ENCODE data around the gene MTARC2. TPM values are rescaled to one million over a fixed set of nuclear protein-coding genes. Genes with fewer than 3 reads are reported as not detected.

Gene MTARC2
- total and polyA plus RNA-seq, 5 donors from 2014 or later, result not detected

GRCh38 chr1:220772846-220773245 lies 24.7 kb downstream of the MTARC2 start:
- H3K9me3 Mint-ChIP-seq, result no peaks in the 10 kb centered on the region
- H3K4me1 Mint-ChIP-seq, result peaks cover 0 to 2% (median 0%) of the 10 kb centered on the region in 4 donors
- H3K4me1 ChIP-seq (ENCODE audit: control insufficient read depth, insufficient read depth, low read length, poor library complexity, severe bottlenecking), result no peaks in the 10 kb centered on the region
- ATAC-seq (ENCODE audit: low read depth in 2 of 2) (no peak), DNase-seq (no peak)
- H3K27ac Mint-ChIP-seq, result no peak overlapping the region
- H3K27ac ChIP-seq (ENCODE audit: insufficient read depth, low read length, poor library complexity, severe bottlenecking), result no peak overlapping the region
- H3K27me3 Mint-ChIP-seq, result peaks cover 5% of the 10 kb centered on the region
- no peaks in the 10 kb centered on the region for H3K36me3 ChIP-seq (ENCODE audit: control insufficient read depth, insufficient read depth, low read length)
- H3K4me3 Mint-ChIP-seq, result no peak overlapping the region
- H3K9me3 ChIP-seq (ENCODE audit: control insufficient read depth in 2 of 2, low read length in 2 of 2), result no peaks in the 10 kb centered on the region
- no peaks in the 10 kb centered on the region for H3K27me3 ChIP-seq (ENCODE audit: control insufficient read depth, insufficient read depth, low read length)
- H3K36me3 Mint-ChIP-seq, result no peaks in the 10 kb centered on the region
- no peak overlapping the region for H3K4me3 ChIP-seq (ENCODE audit: low read depth, low read length)

- H3K4me1 ChIP-seq (ENCODE audit: control insufficient read depth, insufficient read depth, low read length, poor library complexity, severe bottlenecking), result no peaks in the 10 kb centered on the region
- H3K36me3 ChIP-seq (ENCODE audit: control insufficient read depth, insufficient read depth, low read length), result no peaks in the 10 kb centered on the region
- DNase-seq (peak in 1 of 3 donors; percentile 20), ATAC-seq (ENCODE audit: low read depth in 2 of 2) (no peak)
- no peak overlapping the region for H3K4me3 ChIP-seq (ENCODE audit: low read depth, low read length)
- no peak overlapping the region for H3K27ac Mint-ChIP-seq
- H3K36me3 Mint-ChIP-seq, result no peaks in the 10 kb centered on the region
- peaks cover 5% of the 10 kb centered on the region for H3K27me3 Mint-ChIP-seq
- no peak overlapping the region for H3K4me3 Mint-ChIP-seq
- H3K27me3 ChIP-seq (ENCODE audit: control insufficient read depth, insufficient read depth, low read length), result no peaks in the 10 kb centered on the region
- H3K27ac ChIP-seq (ENCODE audit: insufficient read depth, low read length, poor library complexity, severe bottlenecking), result no peak overlapping the region
- H3K9me3 ChIP-seq (ENCODE audit: control insufficient read depth in 2 of 2, low read length in 2 of 2), result no peaks in the 10 kb centered on the region
- no peaks in the 10 kb centered on the region for H3K9me3 Mint-ChIP-seq
- H3K4me1 Mint-ChIP-seq, result peaks cover 0 to 2% (median 0%) of the 10 kb centered on the region in 4 donors
Measured at GRCh38 chr1:220775240-220775853, 27.2 kb downstream of the MTARC2 start.

- H3K27me3 Mint-ChIP-seq, result peaks cover 9% of the 10 kb centered on the region
- no peaks in the 10 kb centered on the region for H3K36me3 Mint-ChIP-seq
- no peak overlapping the region for H3K27ac Mint-ChIP-seq
- H3K4me3 Mint-ChIP-seq, result no peak overlapping the region
- peaks cover 0 to 2% (median 0%) of the 10 kb centered on the region in 4 donors for H3K4me1 Mint-ChIP-seq
- H3K9me3 Mint-ChIP-seq, result no peaks in the 10 kb centered on the region
- H3K27ac ChIP-seq (ENCODE audit: insufficient read depth, low read length, poor library complexity, severe bottlenecking), result no peak overlapping the region
- no peak overlapping the region for H3K4me3 ChIP-seq (ENCODE audit: low read depth, low read length)
- H3K36me3 ChIP-seq (ENCODE audit: control insufficient read depth, insufficient read depth, low read length), result no peaks in the 10 kb centered on the region
- H3K4me1 ChIP-seq (ENCODE audit: control insufficient read depth, insufficient read depth, low read length, poor library complexity, severe bottlenecking), result no peaks in the 10 kb centered on the region
- ATAC-seq (ENCODE audit: low read depth in 2 of 2) (no peak), DNase-seq (no peak)
- no peaks in the 10 kb centered on the region for H3K9me3 ChIP-seq (ENCODE audit: control insufficient read depth in 2 of 2, low read length in 2 of 2)
- H3K27me3 ChIP-seq (ENCODE audit: control insufficient read depth, insufficient read depth, low read length), result no peaks in the 10 kb centered on the region
Measured at GRCh38 chr1:220776254-220776653, 28.1 kb downstream of the MTARC2 start.

GRCh38 chr1:220776720-220777326 lies 28.7 kb downstream of the MTARC2 start:
- Mint-ChIP-seq H3K4me1 (peaks cover 0 to 2% (median 0%) of the 10 kb centered on the region in 4 donors), H3K27ac (no peak overlapping the region), H3K36me3 (no peaks in the 10 kb centered on the region), H3K9me3 (no peaks in the 10 kb centered on the region), H3K27me3 (peaks cover 15% of the 10 kb centered on the region), H3K4me3 (no peak overlapping the region)
- Histone ChIP-seq H3K36me3 (ENCODE audit: control insufficient read depth, insufficient read depth, low read length) (no peaks in the 10 kb centered on the region), H3K27ac (ENCODE audit: insufficient read depth, low read length, poor library complexity, severe bottlenecking) (no peak overlapping the region), H3K27me3 (ENCODE audit: control insufficient read depth, insufficient read depth, low read length) (no peaks in the 10 kb centered on the region), H3K9me3 (ENCODE audit: control insufficient read depth in 2 of 2, low read length in 2 of 2) (no peaks in the 10 kb centered on the region), H3K4me1 (ENCODE audit: control insufficient read depth, insufficient read depth, low read length, poor library complexity, severe bottlenecking) (no peaks in the 10 kb centered on the region), H3K4me3 (ENCODE audit: low read depth, low read length) (no peak overlapping the region)
- DNase-seq, result peak; percentile 24 to 59 (median 38)
- peak; percentile 43 to 55 for ATAC-seq (ENCODE audit: low read depth in 2 of 2)

GRCh38 chr1:220783453-220783852 lies 35.3 kb downstream of the MTARC2 start:
- H3K4me3 ChIP-seq (ENCODE audit: low read depth, low read length), result no peak overlapping the region
- H3K27ac ChIP-seq (ENCODE audit: insufficient read depth, low read length, poor library complexity, severe bottlenecking), result no peak overlapping the region
- no peaks in the 10 kb centered on the region for H3K36me3 ChIP-seq (ENCODE audit: control insufficient read depth, insufficient read depth, low read length)
- no peaks in the 10 kb centered on the region for H3K36me3 Mint-ChIP-seq
- peaks cover 6% of the 10 kb centered on the region for H3K27me3 ChIP-seq (ENCODE audit: control insufficient read depth, insufficient read depth, low read length)
- H3K4me3 Mint-ChIP-seq, result no peak overlapping the region
- no peaks in the 10 kb centered on the region for H3K4me1 ChIP-seq (ENCODE audit: control insufficient read depth, insufficient read depth, low read length, poor library complexity, severe bottlenecking)
- peaks cover 48% of the 10 kb centered on the region for H3K27me3 Mint-ChIP-seq
- no peaks in the 10 kb centered on the region for H3K9me3 Mint-ChIP-seq
- DNase-seq, result no peak
- H3K4me1 Mint-ChIP-seq, result no peaks in the 10 kb centered on the region
- peak overlapping the region in 1 of 3 donors; percentile 49 for H3K27ac Mint-ChIP-seq
- no peak for ATAC-seq (ENCODE audit: low read depth in 2 of 2)
- H3K9me3 ChIP-seq (ENCODE audit: control insufficient read depth in 2 of 2, low read length in 2 of 2), result no peaks in the 10 kb centered on the region

GRCh38 chr1:220784751-220785150 lies 36.6 kb downstream of the MTARC2 start:
- H3K27me3 Mint-ChIP-seq, result peaks cover 59% of the 10 kb centered on the region
- DNase-seq, result no peak
- H3K4me1 Mint-ChIP-seq, result no peaks in the 10 kb centered on the region

GRCh38 chr1:220785166-220786056 lies 37.3 kb downstream of the MTARC2 start:
- Histone ChIP-seq H3K4me3 (ENCODE audit: low read depth, low read length) (no peak overlapping the region), H3K9me3 (ENCODE audit: control insufficient read depth in 2 of 2, low read length in 2 of 2) (no peaks in the 10 kb centered on the region), H3K27me3 (ENCODE audit: control insufficient read depth, insufficient read depth, low read length) (peaks cover 6% of the 10 kb centered on the region), H3K27ac (ENCODE audit: insufficient read depth, low read length, poor library complexity, severe bottlenecking) (no peak overlapping the region), H3K4me1 (ENCODE audit: control insufficient read depth, insufficient read depth, low read length, poor library complexity, severe bottlenecking) (no peaks in the 10 kb centered on the region), H3K36me3 (ENCODE audit: control insufficient read depth, insufficient read depth, low read length) (no peaks in the 10 kb centered on the region)
- DNase-seq (no peak), ATAC-seq (ENCODE audit: low read depth in 2 of 2) (no peak)
- H3K27me3 Mint-ChIP-seq, result peaks cover 59% of the 10 kb centered on the region
- no peak overlapping the region for H3K4me3 Mint-ChIP-seq
- H3K36me3 Mint-ChIP-seq, result no peaks in the 10 kb centered on the region
- H3K27ac Mint-ChIP-seq, result no peak overlapping the region
- H3K4me1 Mint-ChIP-seq, result no peaks in the 10 kb centered on the region
- H3K9me3 Mint-ChIP-seq, result no peaks in the 10 kb centered on the region

More at GRCh38 chr1:220784751-220785150, 36.6 kb downstream of the MTARC2 start:
- no peaks in the 10 kb centered on the region for H3K4me1 ChIP-seq (ENCODE audit: control insufficient read depth, insufficient read depth, low read length, poor library complexity, severe bottlenecking)
- H3K36me3 ChIP-seq (ENCODE audit: control insufficient read depth, insufficient read depth, low read length), result no peaks in the 10 kb centered on the region
- no peaks in the 10 kb centered on the region for H3K9me3 Mint-ChIP-seq
- no peak overlapping the region for H3K4me3 Mint-ChIP-seq
- H3K4me3 ChIP-seq (ENCODE audit: low read depth, low read length), result no peak overlapping the region
- peaks cover 6% of the 10 kb centered on the region for H3K27me3 ChIP-seq (ENCODE audit: control insufficient read depth, insufficient read depth, low read length)
- no peak overlapping the region for H3K27ac Mint-ChIP-seq
- no peaks in the 10 kb centered on the region for H3K36me3 Mint-ChIP-seq
- H3K27ac ChIP-seq (ENCODE audit: insufficient read depth, low read length, poor library complexity, severe bottlenecking), result no peak overlapping the region
- ATAC-seq (ENCODE audit: low read depth in 2 of 2), result no peak
- no peaks in the 10 kb centered on the region for H3K9me3 ChIP-seq (ENCODE audit: control insufficient read depth in 2 of 2, low read length in 2 of 2)

All from CD4-positive, CD25-positive, alpha-beta regulatory T cell (primary cell).